Measurements from ENCODE around the gene PANK4.

GRCh38 chr1:2503554-2504224, 22.7 kb downstream of the PANK4 start:
- TF ChIP-seq CEBPB (IDR thresholded peaks at IDR 0.05): no peak
- TF ChIP-seq USF2 (IDR thresholded peaks at IDR 0.05): no peak
- TF ChIP-seq HDAC2 (IDR thresholded peaks at IDR 0.05): no peak
- TF ChIP-seq PHF8 (IDR thresholded peaks at IDR 0.05; ENCODE audit: borderline replicate concordance, low read depth): no peak
- no peak for TF ChIP-seq MAFK (IDR thresholded peaks at IDR 0.05; ENCODE audit: partially characterized antibody)
- no peak for TF ChIP-seq CTCF (IDR thresholded peaks at IDR 0.05)
- TF ChIP-seq ELK1 (IDR thresholded peaks at IDR 0.05; ENCODE audit: low read depth, low read length): no peak
- no peak for TF ChIP-seq POLR2A (IDR thresholded peaks at IDR 0.05; ENCODE audit: low read length)
- TF ChIP-seq HES2 (IDR thresholded peaks at IDR 0.05): no peak
- TF ChIP-seq PBX3 (IDR thresholded peaks at IDR 0.05): no peak
- TF ChIP-seq CBX2 (IDR thresholded peaks at IDR 0.05; ENCODE audit: borderline replicate concordance, low read depth): no peak

Data from A549 (cell line).